SHP77 (cell line): ENCODE data around the gene CELA2B.
"Not testable (repeated sequence)": the region's sequence is repeated elsewhere in the genome, so short reads cannot be mapped to it uniquely, and the experiment has no call there.

ENCODE experiments used
- DNase-seq, 2 experiments: peaks; one replicate each; lab custom pipeline; 2025; lab: John Stamatoyannopoulos, UW

CELA2B gene

GRCh38 chr1:15445390-15446122, 30.3 kb upstream of the CELA2B start:
- DNase-seq: no peak

DNA sequence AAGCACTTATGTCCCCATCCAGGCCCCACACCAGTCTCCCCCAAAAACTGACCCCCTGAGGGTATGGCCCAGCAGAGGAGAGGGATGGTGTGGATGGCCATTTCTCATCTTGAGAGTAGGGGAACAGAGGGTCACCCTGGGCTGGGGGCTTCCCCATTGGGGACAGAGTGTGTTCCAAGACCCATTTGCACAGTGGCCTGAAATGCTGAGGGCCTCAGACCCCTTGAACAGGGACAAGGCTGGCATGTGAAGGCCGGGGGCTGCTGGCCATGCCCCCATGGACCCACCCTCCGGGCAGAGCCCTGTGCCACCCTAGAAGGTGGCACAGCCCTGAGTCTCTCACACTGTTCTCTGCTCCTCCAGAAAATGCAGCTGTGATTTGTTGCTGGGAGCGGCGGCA, 29.7 kb upstream of the CELA2B start:
- no peak for DNase-seq

DNA sequence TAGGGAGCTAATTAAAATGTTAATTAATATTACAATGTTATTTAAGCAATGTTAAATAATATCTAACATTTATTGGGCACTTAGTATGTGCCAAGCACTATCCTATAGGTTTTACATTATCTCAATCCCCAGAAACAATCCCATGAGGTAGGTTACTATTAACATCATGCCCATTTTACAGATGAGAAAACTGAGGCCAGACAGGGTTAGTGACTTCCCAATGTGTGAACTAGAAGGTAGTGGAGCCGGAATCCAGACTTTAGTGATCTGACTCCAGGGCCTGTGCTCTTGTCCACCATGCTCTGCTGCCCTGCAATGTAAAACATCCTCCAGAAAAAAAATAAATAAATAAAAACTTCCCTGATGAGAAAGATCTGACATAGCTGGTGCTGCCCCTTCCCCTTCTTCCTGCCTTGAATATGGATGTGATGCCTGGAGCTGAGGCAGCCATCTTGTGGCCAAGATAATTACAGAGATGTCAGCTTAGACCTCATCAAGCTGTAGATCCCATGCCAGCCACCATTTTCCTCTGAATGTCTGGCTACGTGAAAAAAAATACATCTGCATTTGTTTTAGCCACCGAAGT, 26.9 kb upstream of the CELA2B start:
- no peak for DNase-seq

- no peak for DNase-seq
Measured at GRCh38 chr1:15449567-15449966, 26.3 kb upstream of the CELA2B start.

GRCh38 chr1:15451014-15451722, 24.7 kb upstream of the CELA2B start:
- DNase-seq: no peak

DNA sequence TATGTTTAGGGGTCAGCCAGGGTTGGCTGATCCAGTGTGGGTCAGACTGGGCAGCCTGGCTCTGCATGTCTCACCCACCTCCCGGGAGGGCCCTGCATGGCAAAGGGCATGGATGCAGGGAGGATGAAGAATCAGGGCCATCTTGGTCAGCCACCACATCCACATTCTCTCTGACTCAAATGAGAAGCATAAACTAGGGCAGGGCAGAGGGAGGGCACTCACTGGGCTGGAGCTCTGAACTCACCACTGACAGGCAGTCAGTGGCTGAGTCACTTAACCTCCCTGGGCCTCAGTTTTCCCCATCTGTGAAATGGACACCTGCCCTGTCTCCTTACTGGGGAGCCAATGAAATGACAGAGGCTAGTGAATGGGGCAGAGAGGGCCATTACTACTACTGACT, 23.7 kb upstream of the CELA2B start:
- no peak for DNase-seq

DNA sequence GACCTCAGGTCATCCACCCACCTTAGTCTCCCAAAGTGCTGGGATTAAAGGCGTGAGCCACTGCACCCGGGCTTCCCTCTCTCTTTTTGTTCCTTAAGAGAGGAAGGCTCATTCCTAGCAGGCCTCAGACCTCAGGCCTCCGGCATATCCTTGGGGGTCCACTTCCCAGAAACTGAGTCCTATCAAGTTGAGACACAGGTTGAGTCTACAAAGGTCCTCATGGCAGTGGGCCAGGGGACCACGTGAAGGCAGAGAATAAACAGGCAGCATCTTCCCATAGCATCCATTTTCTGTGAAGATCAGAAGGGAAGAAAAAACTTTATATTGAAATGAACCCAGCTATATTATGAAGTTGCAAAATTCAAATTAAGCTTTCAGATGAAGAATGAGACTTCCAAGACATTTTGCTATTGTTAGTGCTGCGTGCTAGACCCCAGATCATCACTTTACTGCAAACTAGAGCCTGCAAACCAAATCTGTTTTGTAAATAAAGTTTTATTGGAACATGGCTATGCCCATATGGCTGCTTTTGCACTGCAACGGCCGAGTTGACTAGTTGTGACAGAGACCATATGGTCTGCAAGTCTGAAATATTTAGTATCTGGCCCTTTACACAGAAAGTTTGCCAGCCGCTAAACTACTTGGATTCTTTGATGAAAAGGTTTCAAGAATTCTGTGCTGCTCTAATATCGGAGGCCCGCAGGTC, 22.9 kb upstream of the CELA2B start:
- no peak for DNase-seq

DNA sequence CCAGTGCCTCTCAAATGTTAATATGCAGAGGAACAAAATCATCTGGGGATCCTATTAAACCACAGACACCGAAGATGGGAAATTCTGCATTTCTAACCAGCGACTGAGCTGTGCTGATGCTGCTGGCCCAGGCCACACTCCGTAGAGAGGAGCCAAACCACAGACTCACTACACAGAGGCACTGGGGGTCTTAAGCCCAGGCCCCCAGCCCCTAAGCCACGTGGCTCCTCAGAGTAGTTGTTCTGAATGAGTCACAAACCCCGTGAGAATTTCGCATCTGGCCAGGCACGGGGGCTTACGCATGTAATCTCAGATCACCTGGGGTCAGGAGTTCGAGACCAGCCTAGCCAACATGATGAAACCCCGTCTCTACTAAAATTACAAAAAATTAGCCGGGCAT, 22.2 kb upstream of the CELA2B start:
- no peak for DNase-seq

DNA sequence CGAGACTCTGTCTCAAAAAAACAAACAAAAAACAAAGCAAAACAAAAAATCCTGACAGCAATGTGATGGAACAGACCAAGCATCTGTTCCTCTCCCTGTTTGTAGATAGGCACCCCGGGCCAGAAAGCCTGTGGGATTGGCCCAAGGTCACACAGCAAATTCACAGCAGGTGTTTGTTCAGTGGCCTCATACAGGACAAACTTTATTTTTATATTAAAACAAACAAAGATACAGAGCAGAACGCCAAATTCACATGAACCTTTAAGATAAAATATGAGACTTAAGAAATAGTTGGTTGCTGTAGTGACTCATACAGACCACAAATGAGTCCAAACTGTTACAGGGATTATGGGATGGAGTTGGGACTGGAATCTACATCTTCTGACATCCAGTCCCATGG, 21.6 kb upstream of the CELA2B start:
- DNase-seq: no peak

- DNase-seq: no peak
Measured at GRCh38 chr1:15455522-15455921, 20.4 kb upstream of the CELA2B start.

DNA sequence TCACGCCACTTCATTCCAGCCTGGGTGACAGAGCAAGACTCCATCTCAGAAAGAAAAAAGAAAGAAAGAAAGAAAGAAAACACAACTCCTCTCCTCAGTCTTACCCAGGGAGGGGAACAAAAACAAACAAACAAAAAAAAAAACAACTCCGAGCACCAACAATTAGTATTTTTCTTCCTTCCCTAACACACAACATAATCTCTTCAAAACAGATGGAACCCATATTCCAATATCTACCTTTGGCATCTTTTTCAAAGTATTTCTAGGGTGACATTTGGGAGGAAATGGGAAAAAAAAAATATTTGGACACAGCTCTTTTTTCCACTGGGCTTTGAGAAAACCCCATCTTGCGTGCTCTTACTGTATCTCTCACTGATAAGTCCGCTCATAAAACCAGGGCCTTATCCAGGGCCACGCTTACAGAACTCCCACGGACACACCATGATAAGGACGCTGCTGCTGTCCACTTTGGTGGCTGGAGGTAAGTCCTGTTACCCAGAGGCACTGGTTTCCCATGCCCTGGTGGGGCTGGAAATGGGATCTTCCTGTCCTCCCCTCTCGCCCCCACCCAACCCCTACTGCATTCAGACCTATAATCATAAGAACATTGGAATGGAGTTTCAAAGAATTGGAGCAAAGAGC, 19.5 kb upstream of the CELA2B start, which contains the start of gene CELA2A:
CELA2A (plus strand) TSS at position 420 of the 642 bp plus-strand sequence; CDS start at position 442, 22 bp downstream.
- DNase-seq: no peak

- no peak for DNase-seq
Measured at GRCh38 chr1:15457585-15457984, 18.3 kb upstream of the CELA2B start.

DNA sequence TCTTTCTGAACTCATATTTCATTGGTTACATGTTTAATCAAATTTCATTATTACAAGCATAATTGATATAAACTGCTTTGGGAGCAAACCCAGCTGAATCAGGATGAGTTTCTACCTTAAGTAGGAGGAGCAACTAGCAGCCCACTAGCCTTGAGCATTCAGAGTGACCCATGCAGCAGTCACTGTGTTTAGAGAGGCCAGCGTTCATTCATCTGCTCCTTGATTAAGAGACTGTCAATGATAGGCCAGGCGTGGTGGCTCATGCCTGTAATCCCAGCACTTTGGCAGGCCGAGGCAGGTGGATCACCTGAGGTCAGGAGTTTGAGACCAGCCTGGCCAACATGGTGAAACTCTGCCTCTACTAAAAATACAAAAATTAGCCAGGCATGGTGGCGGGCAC, 17.5 kb upstream of the CELA2B start:
- DNase-seq: not testable (repeated sequence)

DNA sequence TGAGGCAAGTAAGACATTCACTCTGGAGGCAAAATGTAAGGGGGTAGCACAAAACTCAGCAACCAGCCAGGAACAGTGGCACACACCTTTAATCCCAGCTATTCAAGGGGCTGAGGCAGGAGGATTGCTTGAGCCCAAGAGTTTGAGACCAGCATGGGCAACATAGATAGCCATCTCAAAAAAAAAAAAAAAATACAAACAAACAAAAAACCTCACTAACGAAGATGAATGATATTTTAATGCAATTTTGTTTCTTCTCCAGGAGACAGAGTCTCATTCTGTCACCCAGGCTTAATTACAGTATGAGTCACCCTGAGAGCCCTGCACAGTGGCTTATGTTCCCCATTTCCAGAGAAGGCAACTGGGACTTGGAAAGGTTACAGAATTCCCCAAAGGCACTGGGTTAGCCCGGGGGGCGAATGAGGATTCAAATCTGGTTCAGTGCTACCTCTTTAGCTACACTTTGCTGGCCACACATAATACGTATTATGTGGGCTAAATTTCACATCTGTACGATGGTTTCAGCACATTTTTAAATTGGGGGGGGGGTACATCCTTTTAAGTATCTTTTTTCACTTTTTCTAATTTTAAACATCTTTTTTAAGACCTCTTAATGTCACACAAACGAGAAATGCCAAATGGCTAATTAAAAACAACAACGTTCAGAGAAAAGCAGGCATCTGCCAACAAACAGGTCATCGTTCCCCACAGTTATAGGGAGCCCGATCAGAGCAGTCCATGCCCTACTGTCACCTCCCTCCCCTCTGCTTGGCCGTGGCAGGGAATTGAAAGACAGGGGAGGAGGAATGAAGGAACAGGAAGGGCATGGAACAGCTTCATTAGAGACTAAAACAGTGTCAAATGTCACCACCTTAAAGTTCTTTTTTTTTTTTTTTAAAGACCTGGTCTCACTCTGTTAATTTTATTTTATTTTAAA, 15.9 kb upstream of the CELA2B start:
- no peak for DNase-seq

DNA sequence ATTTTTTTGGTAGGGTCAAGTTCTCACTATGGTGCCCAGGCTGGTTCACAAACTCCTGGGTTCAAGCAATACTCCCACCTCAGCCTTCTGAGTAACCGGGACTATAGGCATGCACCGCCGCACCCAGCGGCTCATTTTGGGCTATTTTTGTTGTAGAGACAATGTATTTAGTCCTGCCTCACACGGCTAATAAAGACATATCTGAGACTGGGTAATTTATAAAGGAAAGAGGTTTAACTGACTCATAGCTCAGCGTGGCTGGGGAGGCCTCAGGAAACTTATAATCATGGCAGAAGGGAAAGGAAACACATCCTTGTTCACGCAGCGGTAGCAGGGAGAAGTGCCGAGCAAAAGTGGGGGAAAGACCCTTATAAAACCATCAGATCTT, 15.2 kb upstream of the CELA2B start:
- no peak for DNase-seq

DNA sequence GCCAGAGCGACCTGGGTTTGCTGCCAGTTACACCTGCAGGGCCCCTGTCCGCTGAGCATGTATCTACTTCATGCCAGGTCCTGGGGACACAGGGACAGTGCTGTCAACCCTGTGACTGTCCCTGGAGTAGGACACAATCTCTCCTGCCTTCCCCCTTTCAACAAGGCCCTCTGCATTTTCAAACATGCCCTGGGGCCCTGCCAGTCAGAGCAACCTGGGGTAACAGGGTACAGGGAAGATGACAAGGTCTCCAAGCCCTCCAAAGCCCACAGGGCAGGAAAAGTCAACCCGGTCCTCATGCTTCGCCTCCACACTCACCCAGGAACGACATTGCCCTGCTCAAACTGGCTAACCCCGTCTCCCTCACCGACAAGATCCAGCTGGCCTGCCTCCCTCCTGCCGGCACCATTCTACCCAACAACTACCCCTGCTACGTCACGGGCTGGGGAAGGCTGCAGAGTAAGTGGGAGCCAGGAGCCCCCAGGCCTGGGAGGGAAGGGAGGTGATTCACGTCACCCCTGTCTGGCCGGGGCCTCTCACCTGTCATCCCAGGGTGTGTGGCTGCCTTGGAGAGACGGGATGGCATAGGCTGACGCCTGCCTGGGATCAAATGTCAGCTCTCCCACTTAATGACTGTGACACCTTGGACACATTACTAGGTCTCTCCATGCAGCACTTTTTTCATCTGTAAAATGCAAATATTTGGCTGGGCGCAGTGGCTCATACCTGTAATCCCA, 12.7 kb upstream of the CELA2B start:
- DNase-seq: peak; percentile 20 to 32

- not testable (repeated sequence) for DNase-seq
Measured at GRCh38 chr1:15463926-15464322, 12.0 kb upstream of the CELA2B start.

GRCh38 chr1:15465674-15466073, 10.2 kb upstream of the CELA2B start:
- no peak for DNase-seq

DNA sequence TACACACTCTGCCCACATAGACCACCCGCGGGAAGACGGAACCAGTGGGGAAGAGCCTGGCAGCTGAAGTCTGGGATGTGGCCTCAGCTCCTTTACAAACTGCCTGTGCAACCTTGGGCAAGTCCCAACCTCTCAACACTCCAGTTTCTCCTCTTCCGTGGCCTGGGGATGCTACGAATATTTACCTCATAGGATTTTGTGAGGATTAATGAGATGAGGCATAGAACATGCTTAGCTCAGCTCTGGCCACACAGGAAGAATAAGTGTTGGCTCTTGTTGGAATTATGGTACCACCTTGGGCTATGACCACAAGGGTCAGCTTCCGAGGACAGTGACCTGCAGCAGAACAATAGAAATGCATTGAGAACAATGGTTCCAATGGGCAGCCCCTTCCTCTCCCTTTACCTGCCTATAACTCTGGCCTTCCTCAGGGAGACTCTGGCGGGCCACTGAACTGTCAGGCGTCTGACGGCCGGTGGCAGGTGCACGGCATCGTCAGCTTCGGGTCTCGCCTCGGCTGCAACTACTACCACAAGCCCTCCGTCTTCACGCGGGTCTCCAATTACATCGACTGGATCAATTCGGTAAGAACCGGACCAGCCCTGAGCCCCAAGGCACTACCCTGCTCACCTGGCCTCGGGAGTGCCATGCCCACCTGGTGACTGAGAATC, 8.8 kb upstream of the CELA2B start:
- DNase-seq: not testable (repeated sequence)

- DNase-seq: no peak
Measured at GRCh38 chr1:15468145-15468544, 7.8 kb upstream of the CELA2B start.
